Left ventricle myocardium inferior (tissue), 1 donor: Measurements from ENCODE around the gene RAD17. TPM values are rescaled to one million over a fixed set of nuclear protein-coding genes. Genes with fewer than 3 reads are reported as not detected.

ENCODE experiments used
- DNase-seq: peaks from one replicate; pipeline ENCODE4 v3.0.0-alpha.2; 2020
- H3K27ac ChIP-seq: fragments of 200-600 bp; replicated peaks from 2 replicates; pipeline ENCODE4 v1.8.0; 2021
- H3K27me3 ChIP-seq: fragments of 200-600 bp; 2 replicates; pipeline ENCODE4 v1.8.0; 2021; ENCODE audit warnings: low read depth
- H3K36me3 ChIP-seq: fragments of 200-600 bp; 2 replicates; pipeline ENCODE4 v1.8.0; 2021
- H3K4me1 ChIP-seq: fragments of 200-600 bp; 2 replicates; pipeline ENCODE4 v1.8.0; 2021
- H3K4me3 ChIP-seq: fragments of 200-600 bp; 2 replicates; pipeline ENCODE4 v1.8.0; 2021; ENCODE audit warnings: mild to moderate bottlenecking, moderate library complexity
- H3K9me3 ChIP-seq: fragments of 200-600 bp; replicated peaks from 2 replicates; pipeline ENCODE4 v1.8.0; 2021
- CTCF ChIP-seq: fragments of 200-600 bp; IDR thresholded peaks from 2 replicates; pipeline ENCODE4 v1.8.0; 2021; ENCODE audit warnings: antibody characterized with exemption, mild to moderate bottlenecking, borderline replicate concordance
- intact Hi-C: fragments of 100-400 bp; cut with micrococcal nuclease; formaldehyde crosslinking; loops from one replicate; pipeline ENCODE4 v1.11.0; 2022
- total RNA-seq: library from RNA; stranded (reverse); fragmentation: NEBNext Ultra II Directional; extraction: Animal tissue kit (Norgen Biotek cat#: 25700); gene quantifications from one replicate; pipeline ENCODE4 v1.2.1, GENCODE V29; 2021
- donor health status: DM: no; HTN: yes; CAD: no; lungs with severe emphysema.

RAD17 gene
- total RNA-seq, 1 donor from 2014 or later: 19.4 TPM

GRCh38 chr5:69462170-69462569 is 92.6 kb downstream of the RAD17 start:
- no peak for DNase-seq
- Histone ChIP-seq H3K4me1 (no peaks in the 10 kb centered on the region), H3K36me3 (no peaks in the 10 kb centered on the region), H3K9me3 (peaks cover 5% of the 10 kb centered on the region), H3K27me3 (no peaks in the 10 kb centered on the region), H3K4me3 (no peak overlapping the region), H3K27ac (no peak overlapping the region)
- intact Hi-C loops: no loop called here
- no peak for TF ChIP-seq CTCF

Other genes with a start within 250 kb of the RAD17 start
- gene CCNB1, start 202.7 kb upstream of the RAD17 start, total RNA-seq: 3.5 TPM
- gene CENPH, start 180.2 kb upstream of the RAD17 start, total RNA-seq: 3.1 TPM
- gene CDK7, start 134.9 kb upstream of the RAD17 start, total RNA-seq: 10.5 TPM
- 2.4 TPM for gene CCDC125, start 37.0 kb upstream of the RAD17 start, total RNA-seq
- gene AK6, start 298 bp upstream of the RAD17 start, total RNA-seq: 39.4 TPM
- gene TAF9, start 298 bp upstream of the RAD17 start, total RNA-seq: 32.2 TPM
- 0.96 TPM for gene MARVELD2, start 45.3 kb downstream of the RAD17 start, total RNA-seq
- 2.0 TPM for gene OCLN, start 123.0 kb downstream of the RAD17 start, total RNA-seq
- 18.0 TPM for gene GTF2H2C, start 190.4 kb downstream of the RAD17 start, total RNA-seq